Non-pigmented ciliary epithelial cell (primary cell): ENCODE measurements around the gene SERTAD4.
A peak's percentile ranks its signal among the peaks of the same experiment; 100 is the strongest.
"Not testable (repeated sequence)": the region's sequence is repeated elsewhere in the genome, so short reads cannot be mapped to it uniquely, and the experiment has no call there.

ENCODE experiments used
- DNase-seq: peaks from one replicate; pipeline ENCODE4 v3.0.0-alpha.2; 2010; ENCODE audit warnings: low read depth

Gene SERTAD4

DNA sequence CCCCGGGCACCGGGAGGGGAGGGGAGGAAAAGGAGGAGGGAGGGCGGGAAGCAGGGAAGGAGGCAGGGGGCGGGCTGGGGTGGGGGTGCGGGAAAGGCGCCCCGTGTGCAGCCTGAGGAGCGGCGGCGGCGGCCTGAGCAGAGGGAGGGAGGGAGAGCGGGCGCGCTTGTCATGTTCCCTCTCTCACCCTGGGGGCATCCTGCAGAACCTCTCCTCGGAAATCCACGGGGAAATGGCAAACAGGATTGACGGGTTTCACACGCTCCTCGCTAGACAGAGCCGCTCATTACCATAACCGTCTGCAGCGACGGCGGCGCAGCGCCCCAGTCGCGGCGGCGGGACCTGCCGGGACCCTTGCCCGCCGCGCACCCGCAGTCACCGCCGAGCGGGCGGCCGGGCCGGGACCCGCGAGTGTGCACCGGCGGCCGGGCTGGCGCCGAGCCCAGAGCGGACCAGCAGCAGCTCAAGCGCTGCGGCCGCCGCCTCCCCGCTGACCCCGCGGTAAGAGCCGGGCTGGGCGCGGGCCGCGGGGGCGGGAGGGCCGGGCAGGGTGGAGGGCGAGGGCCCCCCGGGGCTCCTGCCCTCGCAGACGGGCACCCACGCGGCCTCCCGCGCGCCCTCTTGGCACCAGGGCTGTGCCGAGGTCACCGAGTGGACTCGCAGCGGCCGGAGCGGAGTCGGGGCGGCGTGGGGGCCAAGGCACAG, at the start of gene SERTAD4:
Gene SERTAD4 (plus strand): TSS at position 286 of the 705 bp plus-strand sequence. CDS start 5,165 bp downstream, outside the sequence.
- DNase-seq: no peak

DNA sequence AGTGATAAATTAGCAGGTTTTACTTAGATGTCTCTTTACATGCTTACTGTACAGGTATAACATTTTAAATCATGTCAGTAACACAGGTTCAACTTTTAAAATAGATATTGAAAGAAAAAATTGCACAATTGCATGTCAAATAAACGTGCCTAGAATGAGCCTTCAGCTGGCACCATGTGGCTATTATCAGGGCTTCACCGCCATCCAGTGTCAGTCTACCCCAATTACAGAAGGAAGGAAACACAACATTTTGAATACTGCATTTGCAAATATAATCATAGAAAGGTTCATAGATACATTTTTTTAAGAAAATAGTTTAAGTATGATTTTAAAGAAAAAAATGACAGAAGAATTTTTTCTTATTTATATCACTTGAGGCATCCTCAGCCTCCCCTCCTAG, 47.5 kb upstream of the SERTAD4 start:
- DNase-seq: no peak

DNA sequence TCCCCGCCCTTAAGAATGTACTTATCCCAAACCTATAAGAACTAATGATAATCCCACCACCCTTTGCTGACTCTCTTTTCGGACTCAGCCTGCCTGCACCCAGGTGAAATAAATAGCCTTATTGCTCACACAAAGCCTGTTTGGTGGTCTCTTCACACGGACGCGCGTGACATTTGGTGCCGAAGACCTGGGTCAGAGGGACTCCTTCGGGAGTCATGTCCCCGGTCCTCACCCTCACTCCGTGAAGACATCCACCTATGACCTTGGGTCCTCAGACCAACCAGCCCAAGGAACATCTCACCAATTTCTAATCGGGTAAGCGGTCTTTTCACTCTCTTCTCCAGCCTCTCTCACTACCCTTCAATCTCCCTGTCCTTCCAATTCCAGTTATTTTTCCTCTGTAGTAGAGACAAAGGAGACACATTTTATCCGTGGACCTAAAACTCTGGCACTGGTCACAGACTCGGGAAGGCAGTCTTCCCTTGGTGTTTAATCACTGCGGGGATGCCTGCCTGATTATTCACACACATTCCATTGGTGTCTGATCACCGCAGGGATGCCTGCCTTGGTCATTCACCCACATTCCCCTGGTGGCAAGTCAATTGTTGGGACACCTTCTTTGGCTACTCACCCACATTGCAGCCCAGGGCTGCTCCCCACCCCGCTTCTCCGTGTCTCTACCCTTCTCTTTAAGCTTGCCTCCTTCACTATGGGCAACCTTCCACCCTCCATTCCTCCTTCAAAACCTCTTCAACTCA, 44.6 kb upstream of the SERTAD4 start:
- DNase-seq: peak; percentile 26

DNA sequence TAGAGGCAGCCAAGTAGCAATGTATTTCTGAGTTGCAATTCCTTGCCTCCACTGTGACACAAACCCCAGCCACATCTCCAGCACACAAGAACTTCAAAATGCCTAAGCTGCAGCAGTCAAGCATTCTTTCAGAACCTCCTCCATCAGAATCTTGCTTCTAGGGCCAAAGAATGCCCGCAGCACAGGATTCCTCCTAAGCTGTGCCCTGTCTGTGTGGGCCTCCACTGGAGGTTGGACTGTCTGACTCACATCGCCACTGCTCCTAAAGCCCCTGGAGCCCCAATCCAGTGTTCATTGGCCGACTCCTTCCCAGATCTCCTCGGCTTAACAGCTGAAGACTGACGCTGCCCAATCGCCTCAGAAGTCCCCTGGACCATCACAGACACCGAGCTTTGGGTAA, 43.2 kb upstream of the SERTAD4 start:
- no peak for DNase-seq

- no peak for DNase-seq
Observed at GRCh38 chr1:210195635-210196160, 36.9 kb upstream of the SERTAD4 start.

DNA sequence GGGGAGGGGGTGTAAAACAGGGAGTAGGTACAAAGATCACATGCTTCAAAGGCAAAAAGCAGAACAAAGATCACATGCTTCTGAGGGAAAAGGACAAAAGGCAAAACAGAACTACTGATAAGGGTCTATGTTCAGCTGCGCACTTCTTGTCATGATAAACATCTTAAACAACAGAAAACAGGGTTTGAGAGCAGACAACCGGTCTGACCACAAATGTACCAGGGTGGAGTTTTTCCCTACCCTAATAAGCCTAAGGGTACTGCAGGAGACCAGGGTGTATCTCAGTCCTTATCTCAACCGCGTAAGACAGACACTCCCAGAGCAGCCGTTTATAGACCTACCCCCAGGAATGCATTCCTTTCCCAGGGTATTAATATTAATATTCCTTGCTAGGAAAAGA, 36.3 kb upstream of the SERTAD4 start:
- not testable (repeated sequence) for DNase-seq

GRCh38 chr1:210198840-210199239, 33.8 kb upstream of the SERTAD4 start:
- no peak for DNase-seq

GRCh38 chr1:210200124-210200736, 32.4 kb upstream of the SERTAD4 start:
- no peak for DNase-seq

- no peak for DNase-seq
Observed at GRCh38 chr1:210201681-210202080, 30.9 kb upstream of the SERTAD4 start.

DNA sequence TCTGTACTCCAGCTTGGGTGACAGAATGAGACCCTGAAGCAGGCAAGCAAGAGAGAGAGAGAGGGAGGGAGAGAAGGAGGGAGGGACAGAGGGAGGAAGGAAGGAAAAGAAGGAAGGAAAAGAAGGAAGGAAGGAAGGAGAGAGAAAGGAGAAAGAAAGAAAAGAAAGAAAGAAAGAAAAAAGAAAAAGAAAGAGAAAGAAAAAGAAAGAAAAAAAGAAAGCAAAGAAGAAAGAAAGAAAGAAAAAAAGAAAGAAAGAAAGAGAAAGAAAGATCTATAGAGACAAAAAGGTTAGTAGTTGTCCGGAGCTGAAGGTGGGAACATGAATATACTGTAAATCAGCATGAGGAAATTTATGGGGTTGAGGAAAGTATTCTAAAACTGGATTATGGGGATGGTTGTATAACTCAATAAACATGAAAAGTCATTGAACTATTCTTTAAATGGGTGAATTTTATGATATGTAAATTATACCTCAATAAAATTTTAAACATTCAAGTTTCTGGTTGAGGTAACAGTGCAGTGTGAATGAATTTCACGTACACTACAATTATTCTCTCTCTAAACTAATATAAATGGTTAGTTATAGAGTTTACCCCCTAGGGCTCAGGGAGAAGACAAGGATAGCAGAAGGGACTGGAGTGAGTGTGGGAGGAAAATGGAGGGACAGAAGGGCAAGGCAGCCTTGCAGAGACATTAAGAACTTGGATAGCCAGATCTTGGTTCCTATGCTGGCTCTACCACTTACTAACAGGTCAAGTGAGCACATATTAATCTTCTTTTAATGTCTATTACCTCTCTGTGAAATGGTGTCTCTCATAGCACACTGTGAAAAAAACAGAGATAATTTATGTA, 24.8 kb upstream of the SERTAD4 start:
- DNase-seq: no peak

GRCh38 chr1:210213335-210213734, 19.3 kb upstream of the SERTAD4 start:
- no peak for DNase-seq

DNA sequence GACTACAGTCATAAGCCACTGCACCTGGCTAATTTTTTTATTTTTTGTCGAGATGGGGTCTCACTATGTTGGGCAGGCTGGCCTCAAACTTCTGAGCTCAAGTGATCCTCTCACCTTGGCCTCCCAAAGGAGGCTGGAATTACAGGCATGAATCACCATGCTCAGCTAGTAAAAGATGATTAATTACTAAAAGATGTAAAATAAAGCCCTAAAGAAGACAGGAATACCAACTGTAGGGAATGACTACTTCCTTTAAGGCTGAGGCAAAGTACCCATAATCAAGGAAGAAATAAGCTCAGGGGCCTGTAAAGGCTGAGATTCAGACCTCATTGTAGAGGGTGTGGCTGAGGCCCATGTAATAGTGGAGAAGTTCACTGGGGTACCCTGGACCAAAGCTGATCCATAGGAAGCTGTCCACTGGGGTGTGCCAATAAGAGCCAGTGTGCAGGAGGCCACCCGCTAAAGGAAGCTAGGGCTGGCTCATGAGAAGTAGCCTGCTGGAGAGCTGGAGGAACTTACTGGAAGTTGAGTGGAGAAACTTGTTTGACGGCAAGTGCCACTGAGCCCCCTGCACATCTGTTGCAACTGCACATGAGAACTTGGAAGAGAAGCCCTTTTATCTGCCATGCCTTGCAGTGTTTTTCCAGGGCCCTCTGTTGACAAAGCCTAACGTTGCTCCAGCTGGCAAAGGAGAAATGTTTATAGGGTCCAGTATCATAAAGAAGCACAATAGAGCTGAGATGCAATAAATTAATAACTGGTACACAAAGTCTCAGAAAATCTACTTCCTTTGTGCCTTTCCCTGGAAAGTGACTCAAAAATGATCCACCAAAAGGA, 17.8 kb upstream of the SERTAD4 start:
- no peak for DNase-seq

GRCh38 chr1:210217482-210217881, 15.1 kb upstream of the SERTAD4 start:
- DNase-seq: no peak

GRCh38 chr1:210218047-210218446, 14.5 kb upstream of the SERTAD4 start:
- DNase-seq: no peak

DNA sequence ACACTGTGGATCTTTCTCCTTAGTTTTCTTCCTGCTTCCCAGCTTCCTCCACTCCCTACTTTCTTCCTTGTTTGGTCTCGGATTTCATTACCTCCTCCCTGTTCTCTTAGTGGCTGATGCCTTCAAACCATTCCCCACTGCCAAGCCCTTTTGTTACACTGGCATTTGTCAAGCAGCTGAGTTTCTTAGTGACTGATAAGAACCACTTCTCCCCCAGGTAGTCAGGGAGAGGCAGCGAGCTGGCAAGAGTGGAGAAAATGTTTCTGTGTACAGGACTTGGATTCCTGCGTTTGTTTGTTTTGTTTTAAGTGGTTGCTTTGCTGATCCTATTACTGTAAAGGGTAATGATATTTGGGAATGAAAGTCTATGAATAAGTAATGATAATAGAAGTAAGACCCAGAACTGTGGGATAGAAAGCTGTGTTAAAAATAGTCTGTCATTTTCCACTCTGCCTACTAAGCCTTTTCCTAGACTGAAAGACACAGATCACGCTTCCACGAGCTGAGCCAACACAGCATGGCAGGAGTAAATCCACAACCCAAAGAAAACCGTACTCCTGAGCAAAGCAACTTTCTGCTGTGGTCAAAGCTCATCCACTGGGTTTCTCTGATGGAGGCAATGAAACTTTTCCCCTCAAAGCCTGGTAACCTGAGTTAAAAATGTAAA, 10.1 kb upstream of the SERTAD4 start:
- DNase-seq: no peak

DNA sequence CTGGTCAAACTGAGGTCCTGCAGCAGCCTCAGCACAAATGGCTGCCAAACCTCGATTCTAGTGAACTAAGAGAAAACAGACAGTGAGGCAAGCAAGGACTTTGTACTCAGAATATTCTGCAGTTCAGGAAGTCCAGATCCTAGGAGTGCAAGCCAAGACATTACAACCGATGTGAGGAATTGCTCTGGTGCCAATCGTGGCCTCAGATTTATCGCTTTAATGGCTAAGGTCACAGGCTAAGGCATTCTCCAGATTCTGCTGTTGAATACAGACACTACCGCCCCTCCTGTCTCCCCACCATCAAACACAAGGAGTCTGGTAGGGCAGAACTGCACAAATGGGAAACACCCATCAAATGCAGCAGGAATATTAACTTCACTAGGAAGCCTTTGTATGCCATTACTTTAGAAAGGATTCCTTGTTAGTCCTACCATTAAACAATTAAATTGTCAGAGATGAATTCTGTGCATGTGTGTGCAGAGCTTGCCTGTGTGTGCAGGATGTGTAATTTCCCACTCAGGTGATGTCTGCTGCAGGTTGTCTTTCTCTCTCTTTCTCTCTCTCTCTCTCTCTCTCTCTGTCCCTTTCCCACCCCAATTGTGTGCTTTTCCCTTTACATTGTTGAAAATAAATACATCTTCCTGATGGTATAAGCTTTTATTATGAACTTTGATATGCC, 9.2 kb upstream of the SERTAD4 start:
- DNase-seq: no peak

DNA sequence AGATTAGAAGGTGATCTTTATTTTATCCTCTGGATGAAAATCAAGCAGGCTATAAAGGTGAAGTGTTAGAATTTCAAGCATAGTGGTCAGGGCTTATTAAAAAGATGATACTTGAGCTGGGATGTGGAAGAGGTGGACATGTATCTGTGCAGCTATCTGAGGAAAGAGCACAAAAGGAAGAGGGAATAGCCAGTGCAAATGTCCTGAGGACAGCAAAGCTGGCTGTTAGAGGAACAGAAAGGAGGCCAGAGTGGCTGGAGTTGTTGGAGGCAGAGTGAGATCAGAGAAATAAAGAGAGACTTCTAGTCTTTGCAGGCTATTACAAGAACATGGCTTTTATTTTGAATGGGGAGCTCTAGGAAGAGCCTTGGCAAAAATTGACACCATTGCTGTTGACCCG, 4.4 kb upstream of the SERTAD4 start:
- no peak for DNase-seq

- no peak for DNase-seq
Observed at GRCh38 chr1:210230149-210230695, 2.4 kb upstream of the SERTAD4 start.

DNA sequence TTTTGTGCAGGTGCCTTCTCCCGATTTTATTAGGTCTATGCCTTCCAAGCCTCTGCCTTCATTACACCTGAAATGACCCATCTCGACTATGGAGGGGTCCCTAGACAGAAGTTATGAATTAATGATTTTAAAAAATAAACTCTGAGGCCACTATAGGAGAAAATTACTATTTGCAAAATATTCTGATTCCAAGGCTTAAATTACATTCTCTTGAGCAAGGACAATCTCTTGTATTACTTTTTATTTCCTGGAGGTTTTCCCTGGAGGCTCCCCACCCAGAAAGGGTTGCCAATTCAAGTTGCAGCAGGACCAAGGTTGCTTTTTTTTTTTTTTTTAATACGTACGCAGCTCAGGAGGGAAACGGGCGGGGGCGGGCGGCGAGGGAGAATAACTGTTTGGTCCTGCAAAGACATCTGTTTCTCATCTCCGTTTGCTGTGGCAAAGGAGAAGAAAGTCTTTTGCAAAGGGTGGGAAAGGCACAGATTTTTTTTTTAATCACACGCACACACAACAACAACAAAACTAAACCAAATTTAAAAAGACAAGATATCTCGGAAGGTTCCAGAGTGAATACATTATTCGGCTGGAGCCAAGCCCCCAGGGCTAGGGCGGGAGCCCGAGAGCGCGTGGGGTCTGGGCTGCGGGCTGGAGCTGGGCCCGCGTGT, 618 bp upstream of the SERTAD4 start:
- DNase-seq: no peak
